SK-N-SH (cell line): ENCODE data around the gene CPLX3.

ENCODE experiments used
- CTCF ChIP-seq: fragments of 200-600 bp; sonication (generic); IDR thresholded peaks from 2 replicates; pipeline ENCODE4 v1.6.1; 2017; ENCODE audit warnings: antibody characterized with exemption, mild to moderate bottlenecking, moderate library complexity
- ELF1 ChIP-seq: IDR thresholded peaks from 2 replicates; pipeline ENCODE4 v1.4.0; 2012
- POLR2AphosphoS5 ChIP-seq: IDR thresholded peaks from 2 replicates; pipeline ENCODE4 v1.6.1; 2012; ENCODE audit warnings: low read depth, low read length
- TF ChIP-seq, protein P1 (sequence below): IDR thresholded peaks from 2 replicates; pipeline ENCODE4 v1.4.0; 2012; ENCODE audit warnings: low read depth

DNA sequence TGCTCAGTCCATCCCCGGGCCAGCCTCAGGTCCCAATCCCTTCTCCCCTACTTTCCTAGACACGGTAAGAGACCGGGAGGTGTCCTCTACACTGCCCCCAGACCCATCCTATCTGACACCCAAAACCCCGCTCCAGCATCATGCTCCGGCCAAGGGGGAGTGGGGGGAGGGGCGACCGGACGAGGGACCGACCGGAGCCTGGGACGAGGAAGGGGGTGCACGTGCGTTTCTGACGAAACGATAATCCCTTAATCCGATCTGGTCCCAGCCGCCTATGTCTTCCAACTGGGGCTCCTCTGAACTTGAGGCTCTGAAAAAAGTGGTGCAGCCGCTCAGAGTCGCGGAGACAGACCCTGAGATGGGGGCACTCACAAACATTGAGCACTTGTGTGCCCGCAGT is 494 bp downstream of the CPLX3 start:
- TF ChIP-seq POLR2AphosphoS5 = no peak
- TF ChIP-seq CTCF = no peak
- TF ChIP-seq, protein P1, sequence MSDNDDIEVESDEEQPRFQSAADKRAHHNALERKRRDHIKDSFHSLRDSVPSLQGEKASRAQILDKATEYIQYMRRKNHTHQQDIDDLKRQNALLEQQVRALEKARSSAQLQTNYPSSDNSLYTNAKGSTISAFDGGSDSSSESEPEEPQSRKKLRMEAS = no peak
- no peak for TF ChIP-seq ELF1
